Measurements from ENCODE around the gene THAP4.

Gene THAP4

GRCh38 chr2:241551599-241551997, 85.4 kb downstream of the THAP4 start:
- no peaks in the 10 kb centered on the region for H3K79me2 ChIP-seq (ENCODE audit: control insufficient read depth, insufficient read depth, low read length)
- no peak overlapping the region for H2BK120ac ChIP-seq (ENCODE audit: low read depth, low read length)
- no peak overlapping the region for H3K56ac ChIP-seq (ENCODE audit: low read length)
- H3K36me3 ChIP-seq (ENCODE audit: control insufficient read depth, insufficient read depth, low read length) = no peaks in the 10 kb centered on the region
- no peak overlapping the region for H2AK5ac ChIP-seq (ENCODE audit: low read length)
- H3K27me3 ChIP-seq (ENCODE audit: insufficient read depth, low read length, poor library complexity) = no peaks in the 10 kb centered on the region
- no peak overlapping the region for H3K9ac ChIP-seq (ENCODE audit: low read length)
- WGBS (ENCODE audit: extremely low coverage, insufficient coverage, low lambda C conversion rate) = no CpG with 5 or more reads among the region's 12 CpGs
- no peaks in the 10 kb centered on the region for H3K79me1 ChIP-seq (ENCODE audit: low read length)
- DNase-seq = no peak
- no peak overlapping the region for H4K8ac ChIP-seq (ENCODE audit: low read depth, low read length)
- peaks cover 6% of the 10 kb centered on the region for H3K4me1 ChIP-seq (ENCODE audit: control insufficient read depth, low read depth, low read length)
- H2BK5ac ChIP-seq (ENCODE audit: low read length) = no peak overlapping the region
- no peak overlapping the region for H3K27ac ChIP-seq (ENCODE audit: low read depth, low read length)
- no peak overlapping the region for H4K5ac ChIP-seq (ENCODE audit: low read length)
- H3K23ac ChIP-seq (ENCODE audit: low read length) = no peak overlapping the region
- no peak overlapping the region for H3K18ac ChIP-seq (ENCODE audit: low read length)
- H2BK15ac ChIP-seq (replicated peaks; ENCODE audit: low read depth) = no peak overlapping the region
- no peak overlapping the region for H3K4me3 ChIP-seq (ENCODE audit: low read length)
- no peak overlapping the region for H3K4ac ChIP-seq (ENCODE audit: low read depth, low read length)
- no peak overlapping the region for H3K4me2 ChIP-seq (ENCODE audit: low read length)

DNA sequence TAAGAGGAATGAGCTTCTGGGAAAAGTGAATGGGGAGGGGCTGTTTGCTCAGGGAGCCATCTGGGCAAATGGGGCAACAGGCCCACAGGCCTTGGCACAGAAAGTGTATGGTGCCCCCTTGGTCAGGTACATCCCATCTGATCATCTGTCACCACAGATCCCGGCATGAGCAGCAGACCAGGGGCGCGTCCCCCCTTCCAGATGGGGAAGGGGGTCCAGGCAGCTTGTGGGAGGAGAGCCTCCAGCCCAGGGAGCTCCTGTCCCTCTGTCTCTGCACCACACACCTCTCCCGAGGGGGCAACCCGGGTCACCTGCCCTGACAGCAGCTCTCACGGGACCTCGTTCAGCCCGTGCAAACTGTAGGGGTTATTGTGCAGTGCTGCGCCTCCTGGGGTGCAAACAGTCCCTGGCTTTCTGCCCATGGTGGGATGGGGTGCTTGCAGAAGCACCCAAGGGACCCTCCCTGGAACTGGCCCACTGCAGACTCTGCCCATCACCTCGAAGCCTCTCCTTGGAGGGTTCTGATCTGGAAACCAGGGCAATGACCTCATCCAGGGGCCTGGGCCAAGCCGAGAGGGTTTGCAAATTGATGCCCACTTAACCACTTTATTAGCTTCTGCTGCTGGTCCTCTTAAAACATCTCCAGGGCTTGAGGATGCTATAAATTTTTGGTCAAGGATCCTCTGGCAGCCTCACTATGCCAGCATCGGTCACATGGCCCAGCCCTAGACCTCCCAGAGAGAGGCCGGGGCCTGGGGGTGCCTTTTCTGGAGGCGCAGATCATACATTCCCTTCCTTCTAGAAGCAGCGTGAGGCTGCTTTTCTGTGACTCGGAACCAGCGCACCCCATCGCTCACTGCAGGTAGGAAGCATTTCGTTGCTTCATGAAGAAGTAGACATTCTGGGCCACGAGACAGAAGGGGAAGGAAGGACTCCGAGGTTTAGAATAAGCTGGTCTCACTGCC, 86.1 kb downstream of the THAP4 start:
- Histone ChIP-seq H3K27ac (ENCODE audit: low read depth, low read length) (no peak overlapping the region), H3K4me3 (ENCODE audit: low read length) (no peak overlapping the region), H2BK5ac (ENCODE audit: low read length) (no peak overlapping the region), H2AK5ac (ENCODE audit: low read length) (no peak overlapping the region), H3K79me1 (ENCODE audit: low read length) (no peaks in the 10 kb centered on the region), H3K56ac (ENCODE audit: low read length) (no peak overlapping the region), H3K79me2 (ENCODE audit: control insufficient read depth, insufficient read depth, low read length) (no peaks in the 10 kb centered on the region), H2BK15ac (replicated peaks; ENCODE audit: low read depth) (no peak overlapping the region), H4K5ac (ENCODE audit: low read length) (no peak overlapping the region), H3K18ac (ENCODE audit: low read length) (no peak overlapping the region), H3K36me3 (ENCODE audit: control insufficient read depth, insufficient read depth, low read length) (no peaks in the 10 kb centered on the region), H3K27me3 (ENCODE audit: insufficient read depth, low read length, poor library complexity) (no peaks in the 10 kb centered on the region), H2BK120ac (ENCODE audit: low read depth, low read length) (no peak overlapping the region), H3K4ac (ENCODE audit: low read depth, low read length) (no peak overlapping the region), H3K23ac (ENCODE audit: low read length) (no peak overlapping the region), H4K8ac (ENCODE audit: low read depth, low read length) (no peak overlapping the region), H3K4me1 (ENCODE audit: control insufficient read depth, low read depth, low read length) (peaks cover 5% of the 10 kb centered on the region), H3K9ac (ENCODE audit: low read length) (no peak overlapping the region), H3K4me2 (ENCODE audit: low read length) (no peak overlapping the region)
- WGBS (ENCODE audit: extremely low coverage, insufficient coverage, low lambda C conversion rate) = no CpG with 5 or more reads among the region's 21 CpGs
- DNase-seq = no peak

- Histone ChIP-seq H2BK5ac (ENCODE audit: low read length) (no peak overlapping the region), H2BK120ac (ENCODE audit: low read depth, low read length) (no peak overlapping the region), H3K36me3 (ENCODE audit: control insufficient read depth, insufficient read depth, low read length) (no peaks in the 10 kb centered on the region), H3K9ac (ENCODE audit: low read length) (no peak overlapping the region), H3K79me2 (ENCODE audit: control insufficient read depth, insufficient read depth, low read length) (no peaks in the 10 kb centered on the region), H3K18ac (ENCODE audit: low read length) (no peak overlapping the region), H2BK15ac (replicated peaks; ENCODE audit: low read depth) (no peak overlapping the region), H4K8ac (ENCODE audit: low read depth, low read length) (no peak overlapping the region), H4K5ac (ENCODE audit: low read length) (no peak overlapping the region), H3K79me1 (ENCODE audit: low read length) (no peaks in the 10 kb centered on the region), H3K4ac (ENCODE audit: low read depth, low read length) (no peak overlapping the region), H3K4me1 (ENCODE audit: control insufficient read depth, low read depth, low read length) (peaks cover 1% of the 10 kb centered on the region), H3K23ac (ENCODE audit: low read length) (no peak overlapping the region), H3K4me3 (ENCODE audit: low read length) (no peak overlapping the region), H3K27me3 (ENCODE audit: insufficient read depth, low read length, poor library complexity) (no peaks in the 10 kb centered on the region), H3K27ac (ENCODE audit: low read depth, low read length) (no peak overlapping the region), H3K4me2 (ENCODE audit: low read length) (no peak overlapping the region), H2AK5ac (ENCODE audit: low read length) (no peak overlapping the region), H3K56ac (ENCODE audit: low read length) (peak overlapping the region; percentile 42)
- no peak for DNase-seq
- no CpG with 5 or more reads among the region's 3 CpGs for whole genome bisulfite sequencing (ENCODE audit: extremely low coverage, insufficient coverage, low lambda C conversion rate)
Measured at GRCh38 chr2:241548451-241548835, 88.5 kb downstream of the THAP4 start.

DNA sequence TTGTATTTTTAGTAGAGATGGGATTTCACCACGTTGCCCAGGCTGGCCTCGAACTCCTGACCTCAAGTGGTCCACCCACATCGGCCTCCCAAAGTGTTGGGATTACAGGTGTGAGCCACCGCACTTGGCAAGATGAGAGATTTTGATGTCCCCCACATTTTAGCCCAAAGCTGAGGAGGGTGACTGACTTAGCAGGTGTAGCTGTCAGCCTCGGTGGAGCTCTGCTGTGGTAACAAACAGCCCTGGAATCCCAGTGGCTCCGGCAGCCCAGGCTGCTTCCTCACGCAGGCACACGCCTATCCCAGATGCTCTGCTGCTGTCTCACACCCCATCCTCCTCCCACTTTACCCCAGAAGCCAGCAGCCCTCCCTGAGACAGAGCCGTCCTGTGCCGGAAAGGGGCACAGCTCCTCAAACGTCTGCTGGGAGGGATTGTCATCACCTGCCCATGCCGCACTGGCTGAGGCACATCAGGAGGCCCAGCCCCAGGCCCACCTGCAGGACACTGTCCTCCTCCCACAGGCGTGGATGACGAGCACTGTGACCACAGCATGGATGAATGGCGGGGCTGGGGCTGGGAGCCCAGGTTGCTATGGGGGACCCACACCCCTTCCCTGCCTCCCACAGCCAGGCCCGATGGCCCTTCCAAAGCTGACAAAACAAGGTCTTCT, 89.0 kb downstream of the THAP4 start:
- Histone ChIP-seq H3K27ac (ENCODE audit: low read depth, low read length) (no peak overlapping the region), H3K79me1 (ENCODE audit: low read length) (no peaks in the 10 kb centered on the region), H2BK5ac (ENCODE audit: low read length) (no peak overlapping the region), H3K56ac (ENCODE audit: low read length) (peak overlapping the region; percentile 42), H4K5ac (ENCODE audit: low read length) (no peak overlapping the region), H3K4ac (ENCODE audit: low read depth, low read length) (no peak overlapping the region), H3K9ac (ENCODE audit: low read length) (no peak overlapping the region), H3K36me3 (ENCODE audit: control insufficient read depth, insufficient read depth, low read length) (no peaks in the 10 kb centered on the region), H2AK5ac (ENCODE audit: low read length) (no peak overlapping the region), H3K27me3 (ENCODE audit: insufficient read depth, low read length, poor library complexity) (no peaks in the 10 kb centered on the region), H3K4me2 (ENCODE audit: low read length) (no peak overlapping the region), H3K79me2 (ENCODE audit: control insufficient read depth, insufficient read depth, low read length) (no peaks in the 10 kb centered on the region), H3K23ac (ENCODE audit: low read length) (no peak overlapping the region), H3K4me3 (ENCODE audit: low read length) (no peak overlapping the region), H3K18ac (ENCODE audit: low read length) (no peak overlapping the region), H2BK15ac (replicated peaks; ENCODE audit: low read depth) (no peak overlapping the region), H2BK120ac (ENCODE audit: low read depth, low read length) (no peak overlapping the region), H4K8ac (ENCODE audit: low read depth, low read length) (no peak overlapping the region), H3K4me1 (ENCODE audit: control insufficient read depth, low read depth, low read length) (peaks cover 1% of the 10 kb centered on the region)
- no peak for DNase-seq
- no CpG with 5 or more reads among the region's 16 CpGs for WGBS (ENCODE audit: extremely low coverage, insufficient coverage, low lambda C conversion rate)

DNA sequence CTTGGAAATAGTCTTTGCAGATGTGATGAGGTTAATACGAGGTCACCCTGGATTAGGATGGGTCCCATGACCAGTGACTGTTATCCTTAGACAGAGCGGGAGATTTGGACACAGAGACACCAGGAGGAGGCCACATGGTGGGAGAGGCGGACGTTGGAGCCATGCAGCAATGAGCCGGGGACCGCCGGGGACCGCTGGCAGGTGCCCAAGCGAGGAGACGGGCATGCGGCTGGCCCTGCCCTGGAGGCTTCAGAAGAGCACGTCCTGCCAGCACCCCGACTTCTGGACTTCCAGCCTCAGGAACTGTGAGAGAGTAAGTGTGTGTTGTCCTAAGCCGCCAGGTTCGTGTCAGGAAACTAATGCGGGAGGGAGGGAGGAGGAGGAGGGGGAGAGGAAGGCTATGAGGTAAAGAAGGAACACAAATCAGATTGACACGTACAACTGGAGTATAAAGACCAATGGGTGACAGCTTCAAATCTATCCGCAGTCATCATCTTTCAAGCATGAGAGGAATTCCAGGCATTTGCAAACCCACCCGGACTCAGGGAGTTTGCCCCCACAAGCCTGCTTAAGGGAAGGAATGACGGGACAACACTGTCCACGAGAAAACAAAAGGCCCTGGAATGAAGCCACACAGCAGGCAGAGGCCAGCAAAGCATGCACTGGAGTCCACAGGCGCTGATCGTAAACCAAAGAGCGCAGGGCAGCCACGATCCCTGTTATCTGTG, 90.0 kb downstream of the THAP4 start:
- H3K4ac ChIP-seq (ENCODE audit: low read depth, low read length) = no peak overlapping the region
- no peaks in the 10 kb centered on the region for H3K36me3 ChIP-seq (ENCODE audit: control insufficient read depth, insufficient read depth, low read length)
- H3K79me1 ChIP-seq (ENCODE audit: low read length) = no peaks in the 10 kb centered on the region
- no peak overlapping the region for H4K5ac ChIP-seq (ENCODE audit: low read length)
- no CpG with 5 or more reads among the region's 25 CpGs for WGBS (ENCODE audit: extremely low coverage, insufficient coverage, low lambda C conversion rate)
- no peaks in the 10 kb centered on the region for H3K27me3 ChIP-seq (ENCODE audit: insufficient read depth, low read length, poor library complexity)
- no peaks in the 10 kb centered on the region for H3K79me2 ChIP-seq (ENCODE audit: control insufficient read depth, insufficient read depth, low read length)
- H3K56ac ChIP-seq (ENCODE audit: low read length) = peak overlapping the region; percentile 9
- no peak overlapping the region for H2BK15ac ChIP-seq (replicated peaks; ENCODE audit: low read depth)
- H2BK120ac ChIP-seq (ENCODE audit: low read depth, low read length) = no peak overlapping the region
- no peak overlapping the region for H3K9ac ChIP-seq (ENCODE audit: low read length)
- H3K27ac ChIP-seq (ENCODE audit: low read depth, low read length) = no peak overlapping the region
- H3K18ac ChIP-seq (ENCODE audit: low read length) = no peak overlapping the region
- H3K4me2 ChIP-seq (ENCODE audit: low read length) = no peak overlapping the region
- peak; percentile 87 for DNase-seq
- H2BK5ac ChIP-seq (ENCODE audit: low read length) = no peak overlapping the region
- no peak overlapping the region for H2AK5ac ChIP-seq (ENCODE audit: low read length)
- no peak overlapping the region for H4K8ac ChIP-seq (ENCODE audit: low read depth, low read length)
- H3K4me3 ChIP-seq (ENCODE audit: low read length) = no peak overlapping the region
- peaks cover 1% of the 10 kb centered on the region for H3K4me1 ChIP-seq (ENCODE audit: control insufficient read depth, low read depth, low read length)
- H3K23ac ChIP-seq (ENCODE audit: low read length) = no peak overlapping the region
